ENCODE measurements around the gene ZNF787.

GRCh38 chr19:56097776-56098175, 23.3 kb downstream of the ZNF787 start:
- no peak for TF ChIP-seq CTCF (IDR thresholded peaks at IDR 0.05)
- no peak for TF ChIP-seq POLR2A (IDR thresholded peaks at IDR 0.05)

Measured in testis (tissue), 2 donors.